Activated naive CD8-positive, alpha-beta T cell treated with anti-CD3 and anti-CD28 coated beads for 36 hours (primary cell): ENCODE measurements around the gene AGAP1. TPM values are rescaled to one million over a fixed set of nuclear protein-coding genes. Genes with fewer than 3 reads are reported as not detected.
"Not testable (repeated sequence)": the region's sequence is repeated elsewhere in the genome, so short reads cannot be mapped to it uniquely, and the experiment has no call there.

Experiments
- DNase-seq: peaks from one replicate; pipeline ENCODE4 v3.0.0; 2021
- H3K27ac Mint-ChIP-seq: one replicate; pipeline ENCODE4 v1.8.0; 2022; ENCODE audit warnings: mild to moderate bottlenecking, moderate library complexity, mixed read lengths
- H3K27me3 Mint-ChIP-seq: one replicate; pipeline ENCODE4 v1.8.0; 2022; ENCODE audit warnings: mild to moderate bottlenecking, mixed read lengths
- H3K36me3 Mint-ChIP-seq: one replicate; pipeline ENCODE4 v1.8.0; 2021; ENCODE audit warnings: mild to moderate bottlenecking, mixed read lengths
- H3K4me1 Mint-ChIP-seq: one replicate; pipeline ENCODE4 v1.8.0; 2021; ENCODE audit warnings: mixed read lengths
- H3K4me3 Mint-ChIP-seq: one replicate; pipeline ENCODE4 v1.8.0; 2022; ENCODE audit warnings: mild to moderate bottlenecking, moderate library complexity, mixed read lengths
- H3K9me3 Mint-ChIP-seq: one replicate; pipeline ENCODE4 v1.8.0; 2022; ENCODE audit warnings: mixed read lengths
- total RNA-seq, 2 experiments: library from RNA; stranded (reverse); gene quantifications; one replicate each; pipeline ENCODE4 v1.2.3, GENCODE V29; 2021

The AGAP1 gene
- total RNA-seq, 2 experiments from 2014 or later: 0.89 to 1.4 TPM

DNA sequence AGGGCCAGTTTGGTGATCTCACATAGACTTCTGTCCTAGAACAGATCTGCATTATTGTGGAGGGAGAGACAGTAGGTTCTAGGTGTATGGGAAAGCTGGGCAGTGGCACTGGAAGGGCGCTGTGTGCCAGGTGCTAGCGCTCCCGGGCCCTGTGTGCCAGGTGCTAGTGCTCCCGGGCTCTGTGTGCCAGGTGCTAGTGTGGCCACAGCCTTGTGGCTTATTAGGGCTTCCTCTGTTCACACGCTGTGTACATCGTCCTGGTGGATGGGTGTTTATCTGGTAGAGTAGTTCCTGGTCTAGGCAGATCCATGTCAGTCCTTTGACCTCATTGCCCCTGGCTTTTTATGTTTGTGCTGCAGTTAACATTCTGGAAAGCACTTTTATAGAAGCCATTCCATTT is 263.4 kb downstream of the AGAP1 start:
- H3K27me3 Mint-ChIP-seq: no peaks in the 10 kb centered on the region
- no peaks in the 10 kb centered on the region for H3K9me3 Mint-ChIP-seq
- H3K36me3 Mint-ChIP-seq: no peaks in the 10 kb centered on the region
- no peak overlapping the region for H3K27ac Mint-ChIP-seq
- DNase-seq: no peak
- H3K4me1 Mint-ChIP-seq: no peaks in the 10 kb centered on the region
- H3K4me3 Mint-ChIP-seq: no peak overlapping the region

DNA sequence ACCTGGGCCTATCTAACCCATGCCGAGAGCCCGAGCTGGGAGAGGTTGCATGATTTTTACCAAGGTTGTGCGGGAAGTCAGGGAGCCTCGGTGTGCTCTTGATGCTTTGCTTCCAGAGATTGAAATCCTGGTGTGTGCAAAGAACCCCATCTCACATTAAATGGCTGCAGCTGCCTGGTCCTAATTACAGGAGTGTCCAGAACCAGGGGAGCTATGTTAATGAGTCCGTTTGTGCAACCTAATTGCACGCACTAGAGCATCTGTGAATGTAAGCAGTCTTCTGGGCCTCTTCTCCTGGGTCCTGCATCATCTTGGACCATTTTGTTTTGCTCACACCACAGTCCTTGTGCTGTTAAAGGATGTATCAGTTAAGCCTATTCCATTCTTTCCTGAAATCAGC is 263.8 kb downstream of the AGAP1 start:
- Mint-ChIP-seq H3K4me3 (no peak overlapping the region), H3K4me1 (no peaks in the 10 kb centered on the region), H3K9me3 (no peaks in the 10 kb centered on the region), H3K36me3 (no peaks in the 10 kb centered on the region), H3K27me3 (no peaks in the 10 kb centered on the region), H3K27ac (no peak overlapping the region)
- DNase-seq: no peak

DNA sequence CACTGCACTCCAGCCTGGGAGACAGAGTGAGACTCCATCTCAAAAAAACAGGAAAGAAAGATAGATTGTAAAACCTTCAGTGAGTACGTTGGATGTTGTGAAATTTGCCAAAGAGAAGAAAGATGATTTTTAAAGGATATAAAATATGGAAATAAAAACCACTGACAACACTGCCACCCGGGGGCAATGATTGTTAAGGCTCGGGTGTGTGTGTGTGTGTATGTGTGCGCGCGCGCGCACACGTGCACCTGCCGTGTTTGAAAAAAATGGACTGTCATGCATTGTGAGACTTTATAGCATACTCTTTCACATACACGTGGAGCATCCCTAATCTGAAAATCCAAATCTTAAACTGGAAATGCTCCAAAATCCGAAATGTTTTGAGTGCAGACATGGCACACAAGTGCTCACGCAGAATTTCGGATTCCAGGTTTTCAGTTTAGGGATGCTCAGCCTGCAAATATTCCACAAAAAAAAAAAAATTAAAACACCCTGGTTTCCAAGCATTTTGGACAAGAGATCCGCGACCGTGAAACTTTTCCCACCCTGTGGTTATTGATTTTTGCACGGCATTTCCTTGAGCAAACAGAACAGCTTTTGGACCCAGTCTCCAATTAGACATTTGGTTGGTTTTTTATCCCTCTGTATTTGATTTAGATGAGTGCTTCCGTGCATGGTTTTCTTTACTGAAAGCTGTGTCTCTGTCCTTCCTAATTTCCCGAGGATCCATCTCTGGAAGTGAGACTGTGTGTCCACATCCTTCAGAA is 269.2 kb downstream of the AGAP1 start:
- Mint-ChIP-seq H3K9me3 (no peaks in the 10 kb centered on the region), H3K27me3 (peaks cover 4% of the 10 kb centered on the region), H3K36me3 (no peaks in the 10 kb centered on the region), H3K27ac (no peak overlapping the region), H3K4me3 (no peak overlapping the region), H3K4me1 (peaks cover 2% of the 10 kb centered on the region)
- no peak for DNase-seq

DNA sequence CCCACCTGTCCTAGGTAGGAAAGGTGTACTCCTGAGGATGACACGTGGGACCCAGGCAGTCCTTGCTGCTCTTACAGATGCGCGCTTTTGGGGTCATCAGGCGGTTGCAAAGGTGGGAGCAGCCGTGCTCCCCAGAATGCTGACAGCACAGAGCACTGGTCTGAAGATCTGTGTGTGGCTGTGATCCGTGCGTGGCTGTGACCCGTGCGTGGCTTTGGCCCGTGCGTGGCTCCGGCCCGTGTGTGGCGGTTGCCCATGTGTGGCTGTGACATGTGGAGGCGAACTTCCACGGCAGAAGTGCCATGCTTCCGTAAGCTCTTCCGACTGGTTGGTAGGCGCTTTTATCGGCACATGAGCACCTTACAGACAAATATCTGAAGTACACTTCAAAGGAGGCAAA is 270.0 kb downstream of the AGAP1 start:
- no peaks in the 10 kb centered on the region for H3K9me3 Mint-ChIP-seq
- H3K4me1 Mint-ChIP-seq: peaks cover 2% of the 10 kb centered on the region
- DNase-seq: no peak
- no peak overlapping the region for H3K4me3 Mint-ChIP-seq
- H3K27ac Mint-ChIP-seq: no peak overlapping the region
- H3K36me3 Mint-ChIP-seq: no peaks in the 10 kb centered on the region
- H3K27me3 Mint-ChIP-seq: peaks cover 4% of the 10 kb centered on the region

DNA sequence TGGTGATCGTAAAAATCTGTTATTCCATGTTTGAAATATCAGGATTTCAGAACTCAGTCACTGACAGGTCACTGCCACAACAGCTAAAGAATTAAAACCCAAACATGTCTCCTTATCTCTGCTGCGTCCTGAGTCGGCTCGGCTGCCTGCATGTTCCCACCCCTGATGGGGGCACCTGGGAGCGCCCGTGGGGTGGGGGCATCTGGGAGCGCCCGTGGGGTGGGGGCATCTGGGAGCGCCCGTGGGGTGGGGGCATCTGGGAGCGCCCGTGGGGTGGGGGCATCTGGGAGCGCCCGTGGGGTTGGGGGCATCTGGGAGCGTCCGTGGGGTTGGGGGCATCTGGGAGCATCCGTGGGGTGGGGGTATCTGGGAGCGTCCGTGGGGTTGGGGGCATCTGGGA is 270.6 kb downstream of the AGAP1 start:
- H3K36me3 Mint-ChIP-seq, H3K4me3 Mint-ChIP-seq, H3K4me1 Mint-ChIP-seq, H3K27ac Mint-ChIP-seq, H3K27me3 Mint-ChIP-seq, DNase-seq, H3K9me3 Mint-ChIP-seq: not testable (repeated sequence)

DNA sequence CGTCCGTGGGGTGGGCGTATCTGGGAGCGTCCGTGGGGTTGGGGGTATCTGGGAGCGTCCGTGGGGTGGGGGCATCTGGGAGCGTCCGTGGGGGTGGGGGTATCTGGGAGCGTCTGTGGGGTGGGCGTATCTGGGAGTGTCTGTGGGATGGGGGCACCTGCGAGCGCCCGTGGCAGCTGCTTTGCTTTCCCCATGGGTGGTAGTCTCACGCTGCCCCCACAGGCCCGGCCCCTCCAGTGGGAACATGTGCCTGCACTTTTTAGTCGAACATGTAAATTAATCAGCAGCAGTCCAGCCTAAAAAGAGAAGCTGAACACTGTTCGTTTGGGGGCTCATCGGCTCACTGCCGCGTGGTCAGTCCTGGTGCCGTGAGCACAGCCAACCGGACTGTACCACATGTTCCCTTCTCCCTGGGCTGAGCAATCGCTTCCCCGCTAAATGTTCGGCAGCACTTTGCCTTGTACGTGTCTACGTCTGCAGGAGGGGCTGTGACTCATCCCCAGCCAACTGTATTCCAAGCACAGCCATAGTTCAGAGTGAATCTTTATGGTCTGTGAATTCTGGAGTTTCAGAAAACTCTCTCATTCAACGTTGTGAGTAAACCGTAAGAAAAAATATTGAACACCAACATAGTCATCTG is 271.5 kb downstream of the AGAP1 start:
- Mint-ChIP-seq H3K4me1 (peaks cover 2% of the 10 kb centered on the region), H3K9me3 (no peaks in the 10 kb centered on the region), H3K27me3 (peaks cover 4% of the 10 kb centered on the region), H3K4me3 (no peak overlapping the region), H3K36me3 (no peaks in the 10 kb centered on the region), H3K27ac (no peak overlapping the region)
- DNase-seq: no peak

DNA sequence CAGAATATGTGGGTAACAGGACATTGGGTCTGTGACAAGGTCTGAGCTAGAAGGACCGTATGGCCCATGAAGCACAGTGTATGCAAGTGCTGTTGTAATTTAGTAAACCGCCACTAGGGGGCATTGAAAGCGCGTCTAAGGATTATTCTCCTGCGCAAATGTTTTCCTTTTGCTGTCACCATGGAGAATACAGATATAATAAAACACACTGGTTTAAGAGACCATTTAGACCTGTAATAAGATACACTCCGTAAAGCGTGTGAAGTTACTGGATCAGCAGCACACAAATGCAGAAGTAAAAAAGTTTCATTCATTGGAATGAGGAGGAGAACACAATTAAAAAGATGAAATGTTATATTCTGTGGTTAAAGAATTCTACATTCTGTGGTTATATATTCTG is 272.4 kb downstream of the AGAP1 start:
- no peaks in the 10 kb centered on the region for H3K9me3 Mint-ChIP-seq
- no peaks in the 10 kb centered on the region for H3K36me3 Mint-ChIP-seq
- peak; percentile 18 for DNase-seq
- peaks cover 2% of the 10 kb centered on the region for H3K4me1 Mint-ChIP-seq
- no peak overlapping the region for H3K4me3 Mint-ChIP-seq
- H3K27ac Mint-ChIP-seq: no peak overlapping the region
- peaks cover 4% of the 10 kb centered on the region for H3K27me3 Mint-ChIP-seq

DNA sequence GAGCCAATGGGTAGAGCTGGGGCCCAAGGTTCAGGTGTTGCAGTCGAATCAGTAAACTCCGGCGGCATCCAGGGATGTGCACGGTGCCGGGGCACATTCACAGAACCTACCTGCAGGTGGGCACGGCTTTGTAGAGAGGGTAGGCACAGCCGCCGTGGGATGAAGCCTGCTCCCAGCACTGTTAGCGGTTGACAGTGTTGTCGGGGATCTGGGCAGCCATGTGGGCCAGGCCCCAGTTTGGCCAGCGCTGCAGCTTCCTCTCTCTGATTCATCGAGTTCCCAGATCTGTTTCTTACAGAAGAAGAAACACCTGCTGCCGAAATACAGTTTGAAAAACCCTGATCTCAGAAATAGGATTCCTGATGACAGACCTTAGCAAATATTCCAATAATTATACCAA is 274.8 kb downstream of the AGAP1 start:
- Mint-ChIP-seq H3K27me3 (peaks cover 4% of the 10 kb centered on the region), H3K4me1 (peaks cover 2% of the 10 kb centered on the region), H3K27ac (no peak overlapping the region), H3K36me3 (no peaks in the 10 kb centered on the region), H3K4me3 (no peak overlapping the region), H3K9me3 (no peaks in the 10 kb centered on the region)
- no peak for DNase-seq

DNA sequence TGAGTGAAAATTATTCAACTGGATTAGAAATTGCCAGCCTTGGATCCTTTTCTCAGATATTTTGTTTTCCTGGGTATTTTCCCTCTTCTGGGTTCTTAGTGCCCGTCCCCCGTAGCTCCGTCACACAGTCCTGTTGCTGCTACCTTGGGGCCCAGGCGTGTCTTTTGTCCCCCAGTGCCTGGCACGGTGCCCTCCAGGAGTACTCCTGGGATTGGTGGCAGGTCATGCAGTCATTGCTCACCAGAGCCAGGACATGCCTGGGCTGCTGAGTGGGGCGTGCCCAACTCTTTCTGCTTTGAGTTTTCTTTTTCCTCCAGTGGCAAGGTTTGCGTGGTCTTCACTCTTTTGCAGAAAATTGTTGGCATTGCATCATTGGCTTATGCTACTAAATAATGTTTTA is 275.2 kb downstream of the AGAP1 start:
- Mint-ChIP-seq H3K9me3 (no peaks in the 10 kb centered on the region), H3K4me3 (no peak overlapping the region), H3K4me1 (peaks cover 2% of the 10 kb centered on the region), H3K36me3 (no peaks in the 10 kb centered on the region), H3K27me3 (peaks cover 4% of the 10 kb centered on the region), H3K27ac (no peak overlapping the region)
- DNase-seq: no peak

DNA sequence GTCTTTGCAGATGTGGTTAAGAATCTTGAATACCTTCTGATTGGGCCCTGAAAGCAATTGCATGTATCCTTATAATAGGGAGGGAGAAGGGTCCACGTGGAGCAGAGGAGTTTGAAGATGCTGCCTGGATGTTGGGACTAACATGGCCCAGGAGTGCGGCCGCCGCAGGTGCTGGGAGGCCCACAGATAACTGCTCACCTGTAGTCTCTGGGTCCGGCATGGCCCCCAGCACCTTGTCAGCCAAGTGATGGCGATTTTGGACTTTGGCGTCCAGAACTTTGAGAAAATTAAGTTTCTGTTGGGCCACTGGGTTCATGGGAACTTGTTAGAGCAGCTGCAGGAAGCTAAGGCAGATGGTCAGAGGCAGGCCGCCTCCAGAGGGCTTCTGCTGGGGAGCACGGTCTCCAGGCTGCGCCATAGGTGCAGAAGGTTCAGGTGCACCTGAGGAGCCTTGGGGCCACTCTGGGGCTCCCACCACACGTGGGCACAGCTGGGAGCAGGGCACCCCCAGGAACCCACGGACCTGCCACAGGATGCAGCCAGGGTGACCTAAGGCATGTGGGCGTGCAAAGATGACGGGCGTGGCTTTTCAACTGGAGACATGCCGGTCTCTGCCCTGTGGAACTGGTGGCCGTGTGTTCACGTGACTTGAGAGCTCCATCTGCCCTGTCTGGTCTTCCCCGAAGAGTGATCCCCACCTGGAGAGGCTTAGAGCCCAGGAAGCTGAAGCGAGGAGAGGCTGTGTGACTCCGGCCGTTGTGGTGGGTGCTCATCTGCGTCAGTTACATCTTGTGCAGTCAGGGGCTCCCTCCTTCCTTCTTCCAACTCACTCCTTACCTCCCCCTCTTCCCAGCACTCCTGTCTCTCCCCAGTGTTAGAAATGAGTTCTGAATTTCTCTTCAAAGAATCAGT is 277.3 kb downstream of the AGAP1 start:
- Mint-ChIP-seq H3K36me3 (no peaks in the 10 kb centered on the region), H3K9me3 (no peaks in the 10 kb centered on the region), H3K4me1 (peaks cover 2% of the 10 kb centered on the region), H3K27ac (no peak overlapping the region), H3K4me3 (no peak overlapping the region), H3K27me3 (peaks cover 12% of the 10 kb centered on the region)
- DNase-seq: no peak

DNA sequence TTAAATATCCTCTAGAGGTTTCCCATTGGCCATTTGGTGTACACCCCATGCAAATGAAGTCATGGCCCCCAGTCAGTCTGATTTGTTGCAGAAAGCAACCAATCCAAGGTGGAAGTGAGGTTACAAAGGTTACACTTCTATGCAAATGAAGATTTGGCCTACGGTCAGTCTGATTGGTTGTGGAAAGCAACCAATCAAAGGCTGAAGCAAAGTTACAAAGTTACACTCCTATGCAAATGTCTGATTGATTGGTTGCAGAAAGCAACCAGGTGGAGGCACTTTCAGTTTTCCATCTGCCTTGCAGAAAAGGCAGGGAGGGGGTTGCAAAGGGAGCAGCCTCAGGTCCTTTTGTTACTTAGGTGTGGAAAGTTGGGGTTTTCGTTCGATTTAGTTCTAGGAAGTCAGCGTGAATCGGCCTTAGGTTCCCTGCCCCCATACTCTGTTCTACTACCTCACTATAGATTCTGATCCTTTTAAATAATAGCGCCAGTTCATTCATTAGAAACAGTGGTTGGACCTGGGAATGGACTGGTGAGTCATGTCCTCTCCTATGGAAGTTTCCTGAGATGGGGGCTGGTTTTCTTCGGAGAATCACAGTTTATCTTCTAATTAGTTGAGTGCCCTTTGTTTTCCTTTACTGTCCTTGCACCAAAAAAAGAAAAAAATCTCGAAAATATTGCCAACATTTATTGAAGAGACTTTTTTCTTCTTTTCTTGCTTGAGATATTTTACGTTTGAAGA is 279.5 kb downstream of the AGAP1 start:
- Mint-ChIP-seq H3K9me3 (no peaks in the 10 kb centered on the region), H3K4me1 (no peaks in the 10 kb centered on the region), H3K27ac (no peak overlapping the region), H3K27me3 (peaks cover 20% of the 10 kb centered on the region), H3K36me3 (no peaks in the 10 kb centered on the region), H3K4me3 (no peak overlapping the region)
- DNase-seq: no peak

DNA sequence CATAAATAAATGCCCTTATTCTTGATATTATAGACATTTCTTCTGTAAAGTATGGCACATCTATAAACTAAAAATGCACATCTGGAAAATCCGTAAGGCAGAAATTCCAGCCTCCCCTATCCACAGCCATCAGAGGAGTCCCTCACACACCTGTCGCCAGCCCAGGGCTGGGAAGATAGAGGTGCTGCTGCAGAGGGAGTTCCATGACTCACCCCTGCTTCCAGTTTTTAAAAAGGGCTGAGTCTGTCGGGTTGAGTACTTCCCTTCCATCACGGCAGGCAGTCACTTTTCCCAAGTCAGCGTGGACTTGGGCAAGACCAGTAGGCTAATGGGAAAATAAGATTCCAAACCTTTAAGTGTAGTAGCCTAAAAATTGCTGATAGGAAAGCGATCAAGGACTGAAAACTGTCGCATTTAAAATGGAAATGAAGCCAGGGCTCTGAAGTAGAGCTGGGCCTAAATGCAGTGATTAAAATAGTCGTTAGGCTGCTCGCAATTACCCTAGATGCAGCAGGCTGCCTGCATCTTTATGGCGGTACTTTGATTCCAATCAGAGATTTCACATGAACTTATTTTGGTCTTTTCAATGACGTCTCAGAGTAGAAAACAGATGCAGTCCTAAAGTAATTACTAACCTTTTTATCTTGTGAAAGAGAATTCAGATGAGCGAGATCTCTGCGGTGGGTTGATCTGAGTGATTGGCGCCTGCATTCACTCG is 280.5 kb downstream of the AGAP1 start:
- Mint-ChIP-seq H3K9me3 (no peaks in the 10 kb centered on the region), H3K27me3 (peaks cover 24% of the 10 kb centered on the region), H3K4me1 (no peaks in the 10 kb centered on the region), H3K4me3 (no peak overlapping the region), H3K36me3 (no peaks in the 10 kb centered on the region), H3K27ac (no peak overlapping the region)
- no peak for DNase-seq

DNA sequence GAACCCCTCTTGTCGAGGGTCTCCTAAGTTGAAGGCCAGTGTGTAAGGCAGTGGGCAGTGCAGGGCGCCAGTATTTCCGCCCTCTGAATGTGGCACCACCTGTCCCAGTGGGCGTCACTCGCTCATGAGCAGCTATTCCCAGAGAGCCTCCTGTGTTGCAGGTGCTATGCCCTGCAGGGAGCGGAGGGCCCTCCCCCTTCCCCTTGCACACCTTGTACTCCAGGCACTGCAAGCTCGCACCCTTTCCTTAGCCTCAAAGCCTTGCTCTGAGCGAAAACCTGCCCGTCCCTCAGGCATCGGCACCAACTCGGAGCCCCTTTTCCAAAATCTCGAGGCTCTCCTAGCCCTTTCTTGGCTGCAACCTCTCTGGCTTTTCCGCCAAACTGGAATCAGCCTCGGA is 282.7 kb downstream of the AGAP1 start:
- DNase-seq: no peak
- Mint-ChIP-seq H3K36me3 (no peaks in the 10 kb centered on the region), H3K4me3 (no peak overlapping the region), H3K9me3 (no peaks in the 10 kb centered on the region), H3K27ac (no peak overlapping the region), H3K4me1 (no peaks in the 10 kb centered on the region), H3K27me3 (peaks cover 41% of the 10 kb centered on the region)

DNA sequence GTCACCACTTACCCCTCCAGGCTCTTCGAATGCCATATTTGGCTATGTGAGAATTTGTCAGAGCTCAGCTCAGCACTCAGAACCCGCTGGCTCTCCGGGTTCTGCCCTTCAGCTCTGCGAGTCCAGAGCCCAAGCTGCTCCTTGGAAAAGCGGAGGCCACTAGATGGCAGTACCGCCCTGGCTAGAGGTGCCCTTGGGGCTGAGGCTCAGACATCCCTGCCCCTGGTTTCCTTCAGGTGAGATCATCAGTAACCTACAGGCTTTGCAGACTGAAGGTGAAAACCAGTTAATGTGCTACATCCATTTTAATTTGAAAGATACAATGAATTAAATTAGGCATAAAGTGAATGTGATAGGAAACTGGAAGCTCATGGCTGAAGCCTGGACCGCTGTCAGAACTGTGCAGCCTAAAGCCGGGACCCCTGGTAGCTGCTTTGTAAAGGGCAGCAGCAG is 285.6 kb downstream of the AGAP1 start:
- H3K4me3 Mint-ChIP-seq: no peak overlapping the region
- no peak overlapping the region for H3K27ac Mint-ChIP-seq
- H3K4me1 Mint-ChIP-seq: no peaks in the 10 kb centered on the region
- DNase-seq: peak; percentile 57
- no peaks in the 10 kb centered on the region for H3K36me3 Mint-ChIP-seq
- no peaks in the 10 kb centered on the region for H3K9me3 Mint-ChIP-seq
- peaks cover 41% of the 10 kb centered on the region for H3K27me3 Mint-ChIP-seq
